Umbilical cord (tissue), 2 donors: ENCODE results near the gene TLE1. TPM values are rescaled to one million over a fixed set of nuclear protein-coding genes. Genes with fewer than 3 reads are reported as not detected.
"Not testable (repeated sequence)": the region's sequence is repeated elsewhere in the genome, so short reads cannot be mapped to it uniquely, and the experiment has no call there.

Experiments
- DNase-seq: peaks from one replicate; pipeline ENCODE4 v3.0.0-alpha.2; 2015; ENCODE audit warnings: low spot score
- total RNA-seq: library from RNA; depleted of rRNA; stranded (reverse); fragments of >200 nt; gene quantifications from one replicate; pipeline ENCODE4 v1.2.3, GENCODE V29; 2014; ENCODE audit warnings: low replicate concordance; ENCODE audit not compliant: insufficient read depth

The TLE1 gene
- total RNA-seq, 1 donor from 2014 or later: 44.8 TPM

- no peak for DNase-seq
Measured at GRCh38 chr9:81601639-81602623, 87.4 kb downstream of the TLE1 start.

- DNase-seq: no peak
Measured at GRCh38 chr9:81600631-81601030, 88.7 kb downstream of the TLE1 start.

GRCh38 chr9:81599837-81600236 lies 89.5 kb downstream of the TLE1 start:
- DNase-seq: peak; percentile 20

- DNase-seq: no peak
Measured at GRCh38 chr9:81598811-81599210, 90.5 kb downstream of the TLE1 start.

GRCh38 chr9:81598123-81598497 lies 91.2 kb downstream of the TLE1 start:
- no peak for DNase-seq

GRCh38 chr9:81597419-81598122 lies 91.8 kb downstream of the TLE1 start:
- DNase-seq: no peak

- no peak for DNase-seq
Measured at GRCh38 chr9:81596679-81597418, 92.5 kb downstream of the TLE1 start.

GRCh38 chr9:81595887-81596543 lies 93.3 kb downstream of the TLE1 start:
- DNase-seq: no peak

GRCh38 chr9:81595293-81595692 lies 94.1 kb downstream of the TLE1 start:
- DNase-seq: not testable (repeated sequence)

GRCh38 chr9:81594415-81594814 lies 94.9 kb downstream of the TLE1 start:
- DNase-seq: no peak

- no peak for DNase-seq
Measured at GRCh38 chr9:81592887-81593266, 96.5 kb downstream of the TLE1 start.

GRCh38 chr9:81591791-81592190 lies 97.6 kb downstream of the TLE1 start:
- no peak for DNase-seq

- DNase-seq: no peak
Measured at GRCh38 chr9:81590688-81591087, 98.7 kb downstream of the TLE1 start.

- no peak for DNase-seq
Measured at GRCh38 chr9:81589819-81590218, 99.5 kb downstream of the TLE1 start.

GRCh38 chr9:81589392-81589791 lies 100.0 kb downstream of the TLE1 start:
- DNase-seq: no peak

- peak; percentile 21 for DNase-seq
Measured at GRCh38 chr9:81588148-81588871, 101.0 kb downstream of the TLE1 start.

GRCh38 chr9:81586786-81587185 lies 102.6 kb downstream of the TLE1 start:
- DNase-seq: no peak

GRCh38 chr9:81585191-81585763 lies 104.1 kb downstream of the TLE1 start:
- DNase-seq: no peak

GRCh38 chr9:81584099-81584498 lies 105.2 kb downstream of the TLE1 start:
- DNase-seq: no peak

GRCh38 chr9:81581986-81582385 lies 107.4 kb downstream of the TLE1 start:
- DNase-seq: no peak

GRCh38 chr9:81579381-81579780 lies 110.0 kb downstream of the TLE1 start:
- no peak for DNase-seq
